NCI-H2196 (cell line): ENCODE results near the gene CPO.

ENCODE experiments used
- DNase-seq: peaks from one replicate; lab custom pipeline; 2025; ENCODE audit not compliant: unreplicated experiment; lab: John Stamatoyannopoulos, UW

CPO gene

DNA sequence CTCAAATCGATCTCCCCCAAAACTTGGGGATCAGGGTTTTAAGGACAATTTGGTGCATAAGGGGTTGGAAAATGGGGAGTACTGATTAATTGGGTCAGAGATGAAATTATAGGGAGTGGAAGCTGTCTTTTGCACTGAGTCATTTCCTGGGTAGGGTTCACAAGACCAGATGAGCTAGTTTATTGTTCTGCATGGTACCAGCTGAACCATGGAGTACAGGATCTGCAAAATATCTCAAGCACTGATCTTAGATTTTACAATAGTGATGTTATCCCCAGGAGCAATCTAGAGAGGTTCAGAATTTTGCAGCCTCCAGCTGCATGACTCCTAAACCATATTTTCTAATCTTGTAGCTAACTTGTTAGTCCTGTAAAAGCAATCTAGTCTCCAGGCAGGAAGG, 73.1 kb downstream of the CPO start:
- DNase-seq, result no peak

DNA sequence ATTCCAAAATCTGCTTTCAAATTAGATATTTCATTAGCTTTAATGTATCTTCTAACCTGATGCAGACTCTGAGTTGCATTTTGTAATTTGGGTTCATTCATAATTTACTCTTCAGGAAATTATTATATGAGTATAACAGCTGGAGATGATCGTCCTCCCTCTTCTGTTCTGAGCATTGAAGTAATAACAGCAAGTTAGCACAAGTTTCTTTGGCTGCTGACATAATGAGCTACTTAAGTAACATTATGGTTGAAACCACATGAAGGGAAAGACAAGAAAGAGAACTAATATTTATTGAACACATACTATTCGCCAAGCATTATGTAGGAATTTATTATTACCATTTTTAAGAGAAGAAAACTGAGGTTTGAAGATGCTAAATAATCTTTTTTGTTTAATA, 75.1 kb downstream of the CPO start:
- DNase-seq, result no peak

DNA sequence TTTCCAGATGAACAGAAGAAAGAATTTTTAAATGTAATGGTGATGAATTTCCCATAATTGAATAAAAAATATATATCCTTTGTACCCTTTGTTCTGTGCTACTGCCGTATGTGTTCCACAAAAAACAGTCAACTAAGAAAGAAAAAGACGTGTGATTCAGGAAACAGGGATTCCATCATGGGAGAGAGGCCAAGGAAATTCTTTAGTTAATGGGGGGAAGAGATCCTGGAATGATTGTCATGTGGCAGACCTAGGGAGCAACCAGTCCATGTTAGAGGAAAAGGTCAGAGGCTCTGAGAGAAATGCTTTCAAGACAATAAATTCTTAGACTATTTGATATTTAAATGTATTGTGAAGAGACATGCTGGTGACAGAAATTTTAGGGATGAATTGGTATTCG, 76.6 kb downstream of the CPO start:
- no peak for DNase-seq
